NB4 (cell line): ENCODE measurements around the gene SEMA3A.

Experiments
- CTCF ChIP-seq: IDR thresholded peaks from one replicate; pipeline ENCODE4 v1.5.1; 2012; ENCODE audit warnings: low read depth, low read length
- MAX ChIP-seq: IDR thresholded peaks from 2 replicates; pipeline ENCODE4 v1.6.1; 2011; ENCODE audit warnings: low read depth, low read length
- MYC ChIP-seq: IDR thresholded peaks from 2 replicates; pipeline ENCODE4 v1.6.1; 2011; ENCODE audit warnings: low read depth, low read length
- POLR2A ChIP-seq: IDR thresholded peaks from 2 replicates; pipeline ENCODE4 v1.6.1; 2011; ENCODE audit warnings: mild to moderate bottlenecking; ENCODE audit not compliant: insufficient read length; ENCODE audit errors: extremely low read depth

- TF ChIP-seq CTCF, result no peak
- no peak for TF ChIP-seq POLR2A
- no peak for TF ChIP-seq MAX
- TF ChIP-seq MYC, result no peak
Observed at GRCh38 chr7:83957333-83957732, 237.3 kb downstream of the SEMA3A start.
